HG03045 (cell line): ENCODE measurements around the gene RGCC.

Experiments
- ATAC-seq: cut with Tn5 transposase; IDR thresholded peaks from one replicate; pipeline ENCODE4 v1.9.1; 2021; ENCODE audit warnings: mild to moderate bottlenecking, moderate library complexity; ENCODE audit not compliant: unreplicated experiment

Gene RGCC

GRCh38 chr13:41452462-41452861 lies 4.9 kb upstream of the RGCC start:
- ATAC-seq, result no peak

GRCh38 chr13:41453620-41454019 lies 3.7 kb upstream of the RGCC start:
- no peak for ATAC-seq

DNA sequence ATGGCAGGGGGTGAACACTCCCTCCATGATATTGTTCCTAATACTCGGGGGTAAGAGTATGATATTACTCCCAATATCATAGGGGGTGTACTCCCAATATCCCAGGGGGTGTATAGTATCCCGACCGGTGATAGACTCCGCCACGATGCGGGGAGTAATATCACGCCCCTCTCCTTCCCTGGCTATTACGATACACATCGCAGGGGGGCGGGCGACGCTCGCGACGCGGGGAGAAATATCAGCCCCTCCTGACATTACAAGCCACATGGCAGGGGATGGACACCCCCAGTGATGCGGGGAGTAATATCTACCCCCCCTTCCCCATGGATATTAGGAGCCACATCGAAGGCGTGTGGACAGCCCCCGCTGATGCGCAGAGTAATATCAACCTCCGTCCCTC lies 3.2 kb upstream of the RGCC start:
- ATAC-seq, result no peak

GRCh38 chr13:41455725-41456419 lies 1.5 kb upstream of the RGCC start:
- no peak for ATAC-seq

- peak; percentile 30 for ATAC-seq
These were observed 338 bp downstream of the RGCC start for GRCh38 chr13:41457589-41458186.

GRCh38 chr13:41458187-41458760 lies 924 bp downstream of the RGCC start:
- peak; percentile 29 for ATAC-seq

- ATAC-seq, result no peak
These were observed 1.5 kb downstream of the RGCC start for GRCh38 chr13:41458761-41459431.

- ATAC-seq, result no peak
These were observed 2.2 kb downstream of the RGCC start for GRCh38 chr13:41459432-41460073.

DNA sequence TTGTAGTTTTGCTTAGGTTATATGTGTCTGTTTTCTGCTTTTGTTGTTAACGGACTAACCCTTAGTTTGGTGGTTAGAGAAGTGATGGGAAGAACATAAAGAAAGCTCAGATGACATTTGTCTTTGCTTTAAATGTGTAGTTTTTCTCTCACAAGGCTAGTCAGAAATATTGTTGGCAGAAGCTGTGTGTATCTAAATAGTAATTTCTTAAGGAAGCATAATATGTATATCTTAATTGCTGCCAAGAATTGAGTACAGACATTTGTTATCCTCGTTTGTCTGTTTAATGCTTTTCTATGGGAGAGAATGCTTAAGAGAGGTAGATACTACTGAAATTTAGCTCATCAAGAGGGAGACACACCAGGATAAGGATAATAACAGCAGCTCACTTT lies 2.7 kb downstream of the RGCC start:
- no peak for ATAC-seq

DNA sequence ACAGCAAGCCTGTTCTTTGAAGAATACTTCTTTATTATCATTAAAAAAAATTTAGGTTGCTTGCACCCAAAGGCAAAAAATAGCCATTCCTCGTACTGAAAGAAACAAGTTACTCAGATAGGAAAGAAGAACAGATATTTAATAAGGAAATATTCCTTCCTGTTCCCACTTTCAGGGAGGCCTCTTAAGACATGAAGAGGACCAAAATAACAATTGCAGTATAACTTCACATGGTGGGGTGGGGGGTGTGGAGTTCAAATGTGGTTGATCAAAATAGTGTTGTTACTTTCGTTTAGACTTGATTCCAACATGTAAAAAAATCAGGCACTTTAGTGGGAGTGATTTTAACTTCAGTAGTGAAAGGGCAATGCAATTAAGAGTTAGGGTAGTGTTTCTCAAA lies 3.6 kb downstream of the RGCC start:
- ATAC-seq, result no peak

DNA sequence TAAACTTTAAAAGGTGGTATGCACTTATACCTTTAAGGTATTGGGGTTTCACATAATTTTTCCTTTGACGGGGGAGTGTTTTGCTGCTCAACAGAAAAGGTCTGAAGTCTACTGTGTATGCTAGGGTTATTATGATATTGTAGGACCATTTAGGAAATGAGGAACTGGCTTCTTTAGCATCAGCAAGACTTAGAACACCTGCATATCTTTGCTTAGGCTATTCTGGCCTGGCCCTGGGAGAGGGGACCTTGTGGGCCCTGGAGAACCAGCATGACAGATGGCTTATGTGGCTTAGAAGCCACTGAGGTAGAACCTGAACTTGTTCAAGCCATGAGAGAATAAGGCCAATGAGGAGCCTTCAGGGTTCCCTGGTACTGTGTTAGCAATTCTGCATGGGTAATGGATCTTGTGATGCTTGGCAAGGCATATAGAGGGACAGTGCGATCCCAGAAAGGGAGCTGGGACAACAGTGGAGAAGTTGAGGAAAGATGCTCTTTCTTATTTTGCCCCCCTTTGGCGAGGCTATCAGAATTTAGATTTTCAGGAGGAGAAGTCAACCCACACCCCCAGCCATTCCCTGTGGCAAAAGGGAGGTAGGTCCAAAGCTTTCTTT lies 4.3 kb downstream of the RGCC start:
- no peak for ATAC-seq

DNA sequence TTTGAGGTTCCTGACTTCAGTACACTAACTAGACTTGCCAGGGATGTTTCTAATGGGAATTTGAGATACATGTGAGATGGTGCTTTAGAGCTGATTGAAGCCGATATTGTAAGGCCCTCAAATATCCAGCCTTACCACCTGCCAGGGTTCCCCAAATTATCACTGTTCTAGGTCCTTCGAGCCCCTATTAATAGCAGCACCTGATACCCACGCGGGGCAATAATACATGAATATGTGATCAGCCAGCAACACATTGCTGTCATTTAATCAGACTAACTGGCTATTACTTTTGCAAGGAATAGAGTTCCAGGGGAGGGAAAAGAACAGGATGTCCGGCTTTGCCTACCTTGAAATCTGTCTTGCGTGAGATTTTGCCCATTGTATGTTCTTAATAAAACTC lies 5.1 kb downstream of the RGCC start:
- ATAC-seq, result no peak

- peak; percentile 46 for ATAC-seq
These were observed 6.7 kb downstream of the RGCC start for GRCh38 chr13:41463838-41464602.

DNA sequence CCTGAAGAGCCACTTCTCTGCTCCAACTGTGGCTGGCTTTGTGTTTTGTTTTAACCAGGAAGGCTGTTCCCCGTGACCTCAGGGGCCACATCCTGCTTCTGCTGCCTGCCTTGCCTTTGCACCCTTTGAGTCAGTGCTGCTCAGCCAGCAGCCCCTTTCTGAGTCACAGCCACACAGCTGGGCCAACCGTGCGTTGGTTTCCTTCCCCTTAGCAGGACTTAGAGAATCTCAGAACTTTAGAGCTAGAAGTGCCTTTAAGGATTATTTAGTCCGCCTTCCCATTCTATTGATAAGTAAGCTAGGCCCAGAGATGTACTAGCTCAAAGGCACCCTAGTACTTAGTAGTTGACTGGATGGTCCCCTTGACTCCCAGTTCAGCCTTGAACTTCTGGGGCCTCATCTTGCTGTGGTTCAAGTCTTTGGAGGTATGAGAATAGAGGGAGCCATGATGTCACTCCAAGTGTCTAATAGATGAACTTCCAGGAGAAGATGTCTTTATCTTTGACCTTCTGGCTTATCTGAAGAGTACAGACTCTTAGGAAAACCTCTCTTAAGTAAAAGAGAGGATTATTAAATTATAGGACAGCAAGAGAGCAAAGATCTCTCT lies 8.0 kb downstream of the RGCC start:
- ATAC-seq, result peak; percentile 95

DNA sequence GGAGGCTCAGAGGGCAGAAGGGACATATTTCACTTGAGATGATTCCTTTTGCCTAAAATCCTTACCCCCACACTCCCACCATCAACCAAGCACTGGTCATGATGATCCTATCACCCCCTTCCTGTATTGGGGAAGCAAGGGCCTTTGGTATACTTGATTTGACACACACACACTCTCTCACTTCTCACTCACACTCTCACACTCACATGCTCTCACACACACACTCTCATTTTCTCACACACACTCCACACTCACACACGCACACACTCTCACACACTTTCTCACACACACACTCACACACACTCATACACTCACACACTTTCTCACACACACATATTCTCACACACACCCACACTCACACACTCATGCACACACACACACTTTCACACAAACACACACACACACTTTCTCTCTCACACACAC lies 8.6 kb downstream of the RGCC start:
- no peak for ATAC-seq

- no peak for ATAC-seq
These were observed 10.1 kb downstream of the RGCC start for GRCh38 chr13:41467425-41467945.

DNA sequence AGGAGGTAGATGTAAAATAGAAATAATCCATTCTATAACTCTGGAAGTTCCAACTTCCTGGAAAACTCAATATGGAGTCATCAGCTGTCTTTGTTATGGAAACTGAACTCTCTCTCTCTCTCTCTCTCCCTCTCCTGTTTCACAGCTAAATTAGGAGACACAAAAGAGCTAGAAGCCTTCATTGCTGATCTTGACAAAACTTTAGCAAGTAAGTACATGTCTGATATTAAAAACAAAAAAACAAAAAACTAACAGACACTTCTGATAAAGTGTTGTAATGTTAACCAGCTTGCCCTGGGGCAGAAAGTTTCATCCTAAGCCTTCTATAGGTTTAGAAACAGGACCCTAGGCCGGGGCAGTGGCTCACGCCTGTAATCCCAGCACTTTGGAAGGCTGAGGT lies 11.3 kb downstream of the RGCC start:
- ATAC-seq, result no peak

DNA sequence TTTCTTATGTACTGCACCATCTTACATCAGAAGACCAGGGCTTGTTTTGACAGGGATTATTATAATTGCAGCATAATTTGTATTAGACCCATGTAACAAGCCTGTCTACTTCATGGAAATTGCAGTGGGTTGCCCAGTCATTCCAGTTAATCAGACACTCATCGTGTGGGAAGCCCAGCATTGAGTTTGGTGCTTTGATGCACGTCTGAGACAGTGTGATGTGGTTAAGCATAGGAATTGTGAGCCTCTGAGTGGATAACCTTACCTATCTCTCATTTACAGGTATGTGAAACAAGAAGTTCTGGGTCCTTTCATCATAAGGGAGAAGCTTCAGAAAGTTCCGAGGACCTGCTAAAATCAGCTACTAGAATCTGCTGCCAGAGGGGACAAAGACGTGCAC lies 12.8 kb downstream of the RGCC start:
- no peak for ATAC-seq

DNA sequence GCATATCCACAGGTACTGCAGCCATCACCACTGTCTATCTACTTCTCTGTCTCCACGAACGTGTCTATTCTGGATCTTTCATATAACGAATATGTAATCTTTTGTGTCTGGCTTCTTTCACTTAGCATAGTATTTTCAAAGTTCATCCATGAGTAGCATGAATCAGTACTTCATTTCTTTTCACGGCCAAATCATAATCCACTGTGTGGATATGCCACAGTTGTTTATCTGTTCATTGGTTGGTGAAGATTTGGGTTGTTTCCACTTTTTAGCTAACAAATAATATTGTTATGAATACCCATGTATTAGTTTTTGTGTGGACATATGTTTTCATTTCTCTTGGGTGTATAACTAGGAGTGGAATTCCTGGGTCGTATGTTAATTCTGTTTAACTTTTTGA lies 14.4 kb downstream of the RGCC start:
- ATAC-seq, result no peak

- ATAC-seq, result no peak
These were observed 29.9 kb downstream of the RGCC start for GRCh38 chr13:41487222-41487621.
